GM21786 (cell line): ENCODE results near the gene PTGDS.

Experiments
- ATAC-seq: cut with Tn5 transposase; IDR thresholded peaks from one replicate; pipeline ENCODE4 v1.9.1; 2021; ENCODE audit not compliant: unreplicated experiment

The PTGDS gene

DNA sequence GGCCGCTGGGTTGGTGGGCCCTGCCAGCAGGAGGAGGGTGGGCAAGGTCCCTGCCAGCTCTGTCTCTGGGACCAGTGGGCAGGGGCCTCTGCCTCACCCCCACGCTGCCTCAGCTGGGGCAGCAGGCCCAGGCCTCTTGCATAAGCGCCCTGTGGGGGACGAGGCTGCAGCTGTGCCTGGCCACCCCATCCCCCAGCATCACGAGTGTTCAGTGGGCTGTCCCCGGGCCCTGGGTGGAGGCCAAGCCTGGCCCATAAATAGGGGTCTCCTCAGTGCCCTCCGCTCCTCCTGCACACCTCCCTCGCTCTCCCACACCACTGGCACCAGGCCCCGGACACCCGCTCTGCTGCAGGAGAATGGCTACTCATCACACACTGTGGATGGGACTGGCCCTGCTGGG is at the start of gene PTGDS:
PTGDS (plus strand) TSS at position 282 of the 400 bp plus-strand sequence; CDS start at position 357, 75 bp downstream.
- no peak for ATAC-seq

DNA sequence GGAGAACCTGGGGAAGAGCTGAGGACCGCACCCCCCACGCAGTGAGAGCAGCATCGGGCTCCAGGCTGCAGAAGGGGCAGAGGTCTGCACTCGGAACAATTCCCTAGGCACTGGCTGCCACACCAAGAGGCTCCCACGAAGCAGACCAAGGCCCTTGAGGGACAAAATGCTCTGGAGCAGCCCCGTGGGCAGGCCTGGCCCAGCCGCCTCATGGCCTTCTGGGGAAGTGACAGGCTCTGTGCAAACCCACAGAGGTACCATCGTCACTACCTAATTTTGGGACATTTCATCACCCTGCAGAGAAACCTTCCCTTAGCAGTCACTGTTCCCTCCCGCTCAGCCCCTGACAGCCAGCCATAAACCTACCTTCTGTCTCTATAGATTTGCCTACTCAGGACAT is 48.7 kb upstream of the PTGDS start:
- no peak for ATAC-seq

- no peak for ATAC-seq
These were observed 47.3 kb upstream of the PTGDS start for GRCh38 chr9:136930014-136930413.

- ATAC-seq, result no peak
These were observed 45.6 kb upstream of the PTGDS start for GRCh38 chr9:136931611-136932130.

- no peak for ATAC-seq
These were observed 43.0 kb upstream of the PTGDS start for GRCh38 chr9:136934277-136934676.

- ATAC-seq, result no peak
These were observed 41.7 kb upstream of the PTGDS start for GRCh38 chr9:136935651-136936050.

DNA sequence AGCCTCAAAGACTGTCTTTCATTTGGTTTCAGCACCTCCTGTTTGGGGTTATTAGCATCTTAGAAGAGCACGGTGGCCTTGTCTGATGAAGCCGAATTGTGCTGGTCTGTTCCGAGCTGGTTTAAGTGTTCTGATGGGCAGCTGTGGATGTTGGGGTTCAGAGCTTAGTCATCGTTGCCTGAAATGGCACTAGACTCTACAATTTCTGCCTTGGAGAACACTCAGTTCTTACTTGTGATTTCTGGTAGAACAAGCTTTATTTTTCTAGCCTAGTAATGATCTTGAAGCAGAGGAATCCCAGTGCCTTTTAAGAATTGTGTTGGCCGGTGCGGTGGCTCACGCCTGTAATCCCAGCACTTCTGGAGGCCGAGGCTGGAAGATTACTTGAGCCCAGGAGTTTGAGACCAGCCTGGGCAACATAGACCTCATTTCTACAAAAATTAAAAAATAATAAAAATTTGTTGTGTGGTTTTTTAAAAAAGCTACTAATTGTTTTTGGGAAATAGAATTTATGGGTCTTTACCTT is 40.6 kb upstream of the PTGDS start:
- no peak for ATAC-seq

GRCh38 chr9:136937186-136938001 is 39.9 kb upstream of the PTGDS start:
- ATAC-seq, result no peak

DNA sequence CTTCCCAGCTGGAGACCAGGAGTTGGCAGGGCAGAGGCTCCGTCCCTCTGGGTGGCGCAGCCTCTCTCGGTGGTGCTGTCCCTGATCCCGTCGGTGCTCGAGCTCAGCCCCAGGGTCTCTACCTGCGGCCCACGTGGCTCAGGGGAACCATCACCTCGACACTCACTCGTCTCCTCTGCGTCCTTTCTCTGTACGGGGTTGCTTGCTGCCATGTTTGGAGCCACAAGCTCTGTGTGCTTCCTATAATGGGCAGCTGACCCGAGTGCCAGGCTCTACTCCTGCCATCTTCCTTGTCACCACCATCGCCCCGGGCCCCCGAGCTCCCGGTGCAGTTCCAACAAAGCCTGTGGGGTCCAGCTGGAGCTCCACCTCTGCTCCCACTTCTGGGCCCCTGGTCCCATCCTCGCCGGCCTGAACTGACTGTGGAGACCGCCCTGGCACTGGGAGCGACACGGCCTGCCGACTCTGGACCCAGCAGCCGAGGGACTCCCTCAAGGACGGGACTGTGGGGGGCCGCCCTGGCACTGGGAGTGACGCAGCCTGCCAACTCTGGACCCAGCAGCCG is 37.8 kb upstream of the PTGDS start:
- no peak for ATAC-seq

- no peak for ATAC-seq
These were observed 37.2 kb upstream of the PTGDS start for GRCh38 chr9:136939996-136940525.

- ATAC-seq, result no peak
These were observed 36.6 kb upstream of the PTGDS start for GRCh38 chr9:136940526-136941230.

DNA sequence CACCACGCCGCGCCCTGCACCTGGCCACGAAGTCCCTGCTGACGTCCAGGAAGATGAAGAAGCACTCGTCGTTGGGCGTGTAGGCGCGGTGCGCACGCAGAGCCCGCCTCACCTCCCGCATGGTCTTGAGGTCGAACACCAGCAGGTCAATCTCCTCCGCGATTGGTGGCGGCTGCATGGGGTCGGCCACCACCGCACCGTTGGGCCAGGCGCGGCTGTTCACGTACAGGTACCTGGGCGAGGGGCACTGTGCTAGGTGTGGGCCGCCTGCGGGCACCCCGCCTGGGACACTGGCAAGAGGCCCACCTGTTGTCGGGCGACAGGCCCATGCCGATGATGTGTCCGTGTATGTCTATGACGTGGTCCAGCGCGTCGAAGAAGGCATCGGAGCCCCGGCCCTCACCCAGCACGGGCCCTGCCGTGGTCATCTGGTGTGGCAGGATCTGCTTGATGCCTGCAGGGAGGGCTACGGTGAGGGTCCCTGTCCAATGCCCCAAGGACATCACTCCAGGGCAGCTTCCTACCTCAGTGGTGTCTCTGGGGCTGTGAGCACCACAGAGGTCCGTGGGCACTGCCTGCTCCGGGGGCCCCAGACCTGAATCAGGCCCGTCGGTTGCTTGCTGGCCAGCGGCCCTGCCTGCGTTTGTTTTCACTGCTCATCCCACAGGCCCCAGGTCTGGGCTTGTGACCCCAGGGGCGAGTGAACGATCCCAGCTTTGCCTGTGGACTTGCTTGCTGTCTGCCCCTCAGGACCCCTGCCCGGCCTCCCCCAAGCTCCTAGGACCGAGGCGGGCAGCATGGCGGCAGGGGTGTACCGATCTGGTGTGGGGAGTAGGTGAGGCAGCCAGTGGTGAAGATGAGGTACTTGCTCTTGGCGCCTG is 35.8 kb upstream of the PTGDS start:
- ATAC-seq, result no peak

GRCh38 chr9:136942112-136942880 is 35.0 kb upstream of the PTGDS start:
- no peak for ATAC-seq

DNA sequence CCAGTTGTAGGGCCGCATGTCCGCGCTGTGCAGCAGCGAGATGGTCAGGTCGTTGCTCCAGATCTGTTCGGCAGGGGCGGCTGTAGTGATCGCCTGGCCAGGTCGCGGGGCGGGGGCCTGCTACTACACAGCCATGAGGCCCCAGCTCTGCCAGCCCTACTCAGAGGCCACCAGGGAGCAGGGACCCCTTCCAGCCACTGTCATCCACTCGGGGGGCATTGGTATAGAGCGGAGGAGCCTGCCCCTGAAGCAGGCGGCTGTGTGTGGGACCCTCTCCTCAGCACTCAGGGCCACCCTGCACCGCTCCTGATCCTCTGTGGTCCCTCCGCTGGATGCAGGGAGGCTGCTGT is 34.4 kb upstream of the PTGDS start:
- no peak for ATAC-seq

GRCh38 chr9:136943291-136944211 is 33.8 kb upstream of the PTGDS start:
- ATAC-seq, result no peak

DNA sequence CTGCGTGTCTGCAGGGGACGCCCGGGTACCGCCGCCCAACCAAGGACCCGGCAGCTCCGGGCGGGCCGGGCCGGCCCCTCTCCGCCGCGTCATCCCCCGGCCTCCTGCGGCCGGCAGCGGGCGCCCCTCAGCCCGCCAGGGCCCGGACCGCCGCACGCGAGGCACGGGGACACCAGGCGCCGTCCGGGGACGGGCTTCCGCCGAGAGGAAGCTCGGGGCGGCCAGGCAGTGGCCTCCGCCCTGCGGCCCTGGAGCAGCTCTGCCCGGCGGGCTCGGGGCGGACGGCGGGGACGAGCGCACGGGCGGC is 33.1 kb upstream of the PTGDS start:
- ATAC-seq, result peak; percentile 25

- peak; percentile 81 for ATAC-seq
These were observed 32.6 kb upstream of the PTGDS start, which contains the start of the genes C8G and FBXW5 for GRCh38 chr9:136944519-136945332. Gene C8G (plus strand): TSS chr9:136945243. CDS start chr9:136945321, 78 bp downstream. Gene FBXW5 (minus strand): TSS chr9:136944738. CDS start chr9:136944083, 655 bp downstream.
